GM21381 (cell line): ENCODE results near the gene PEMT.
"Not testable (repeated sequence)": the region's sequence is repeated elsewhere in the genome, so short reads cannot be mapped to it uniquely, and the experiment has no call there.

Experiments
- ATAC-seq: cut with Tn5 transposase; IDR thresholded peaks from one replicate; pipeline ENCODE4 v1.9.1; 2021; ENCODE audit warnings: mild to moderate bottlenecking, moderate library complexity; ENCODE audit not compliant: unreplicated experiment

Gene PEMT

GRCh38 chr17:17465878-17466277 lies 125.6 kb downstream of the PEMT start:
- ATAC-seq: not testable (repeated sequence)

GRCh38 chr17:17463821-17464220 lies 127.7 kb downstream of the PEMT start:
- no peak for ATAC-seq

GRCh38 chr17:17462048-17462824 lies 129.3 kb downstream of the PEMT start:
- ATAC-seq: no peak

- no peak for ATAC-seq
These were observed 131.5 kb downstream of the PEMT start for GRCh38 chr17:17460038-17460437.

- ATAC-seq: no peak
These were observed 133.8 kb downstream of the PEMT start for GRCh38 chr17:17457680-17458079.

GRCh38 chr17:17456251-17456650 lies 135.3 kb downstream of the PEMT start:
- ATAC-seq: no peak
